OCI-LY7 (cell line): Measurements from ENCODE around the gene EEF1AKMT2. TPM values are rescaled to one million over a fixed set of nuclear protein-coding genes. Genes with fewer than 3 reads are reported as not detected.

ENCODE experiments used
- BruUV-seq: library from RNA; stranded (reverse); fragments of 400-500 nt; replicated peaks from 2 replicates; lab custom pipeline; 2021; lab: Mats Ljungman, UMichigan
- CTCF ChIA-PET: fragments of 300-600 bp; sonication (Branson Sonifier 250); formaldehyde crosslinking; loops from one replicate; lab custom pipeline; 2022; ENCODE audit warnings: antibody characterized with exemption; ENCODE audit not compliant: unreplicated experiment; lab: Charles Lee
- POLR2A ChIA-PET: fragments of 300-600 bp; sonication (Branson Sonifier 250); formaldehyde crosslinking; loops from one replicate; lab custom pipeline; 2022; ENCODE audit warnings: antibody characterized with exemption; lab: Charles Lee
- DNase-seq: peaks from one replicate; pipeline ENCODE4 v3.0.0-alpha.2; 2015; ENCODE audit warnings: low spot score
- H2AFZ ChIP-seq: fragments of 200-600 bp; sonication (generic), shearing (Covaris generic); 2 replicates; pipeline ENCODE4 v1.6.1; 2014; ENCODE audit warnings: mild to moderate bottlenecking, antibody characterized with exemption, low read length, moderate library complexity
- H3K27ac ChIP-seq: fragments of 200-600 bp; sonication (generic); 2 replicates; pipeline ENCODE4 v1.5.1; 2014; ENCODE audit warnings: mixed run types, low read depth, mild to moderate bottlenecking, moderate library complexity, low read length, inconsistent platforms; ENCODE audit not compliant: poor library complexity, severe bottlenecking
- H3K36me3 ChIP-seq: fragments of 200-600 bp; sonication (generic); 2 replicates; pipeline ENCODE4 v1.6.1; 2014; ENCODE audit warnings: mild to moderate bottlenecking, antibody characterized with exemption, low read length, moderate library complexity, mixed read lengths; ENCODE audit not compliant: insufficient read depth
- H3K4me1 ChIP-seq: fragments of 200-600 bp; sonication (generic); 2 replicates; pipeline ENCODE4 v1.5.1; 2014; ENCODE audit warnings: mild to moderate bottlenecking, low read length; ENCODE audit not compliant: insufficient read depth, poor library complexity, severe bottlenecking
- H3K4me2 ChIP-seq: fragments of 200-600 bp; sonication (generic); 2 replicates; pipeline ENCODE4 v1.6.1; 2014; ENCODE audit warnings: mild to moderate bottlenecking, low read length
- H3K4me3 ChIP-seq: fragments of 200-600 bp; sonication (generic); 2 replicates; pipeline ENCODE4 v1.5.1; 2014; ENCODE audit warnings: mild to moderate bottlenecking, low read depth, low read length; ENCODE audit not compliant: poor library complexity, severe bottlenecking
- H3K79me2 ChIP-seq: fragments of 200-600 bp; sonication (generic); 2 replicates; pipeline ENCODE4 v1.6.1; 2016; ENCODE audit warnings: low read depth, mild to moderate bottlenecking, low read length, moderate library complexity, mixed read lengths; ENCODE audit not compliant: insufficient read depth
- H3K9me2 ChIP-seq: fragments of 200-600 bp; sonication (generic); 2 replicates; pipeline ENCODE4 v1.6.1; 2016; ENCODE audit warnings: mild to moderate bottlenecking, low read length, mixed read lengths; ENCODE audit not compliant: insufficient read depth
- H3K9me3 ChIP-seq: fragments of 200-600 bp; sonication (generic); 2 replicates; pipeline ENCODE4 v1.6.1; 2014; ENCODE audit warnings: mild to moderate bottlenecking, mixed run types, low read length, mixed read lengths
- H4K20me1 ChIP-seq: fragments of 200-600 bp; sonication (generic); 2 replicates; pipeline ENCODE4 v1.6.1; 2014; ENCODE audit warnings: mild to moderate bottlenecking, antibody characterized with exemption, low read length, moderate library complexity, mixed read lengths; ENCODE audit not compliant: insufficient read depth
- EZH2phosphoT487 ChIP-seq: fragments of 200-600 bp; sonication (generic); IDR thresholded peaks from 2 replicates; pipeline ENCODE4 v1.6.1; 2018; ENCODE audit warnings: low read depth, borderline replicate concordance, mild to moderate bottlenecking, mixed run types, antibody characterized with exemption, low read length, moderate library complexity, mixed read lengths
- intact Hi-C: fragments of 100-400 bp; cut with micrococcal nuclease; formaldehyde crosslinking; loops from one replicate; pipeline ENCODE4 v1.10.0; 2022; ENCODE audit not compliant: unreplicated experiment
- total RNA-seq, 2 experiments: library from RNA; depleted of rRNA in 1 of 2; stranded (reverse); fragments of >200 nt in 1 of 2; shearing (Covaris generic) in 1 of 2; gene quantifications; 2 replicates each; pipeline ENCODE4 v1.2.3, GENCODE V29; 2014 to 2022
- TF ChIP-seq, protein P1 (sequence below): fragments of 200-600 bp; sonication (generic); conservative IDR thresholded peaks from 2 replicates; pipeline ENCODE4 v1.5.1; 2014; ENCODE audit warnings: mild to moderate bottlenecking, antibody characterized with exemption, low read length, moderate library complexity, mixed read lengths

Gene EEF1AKMT2
- total RNA-seq, 2 experiments from 2014 or later = 32.4 to 37.7 TPM

DNA sequence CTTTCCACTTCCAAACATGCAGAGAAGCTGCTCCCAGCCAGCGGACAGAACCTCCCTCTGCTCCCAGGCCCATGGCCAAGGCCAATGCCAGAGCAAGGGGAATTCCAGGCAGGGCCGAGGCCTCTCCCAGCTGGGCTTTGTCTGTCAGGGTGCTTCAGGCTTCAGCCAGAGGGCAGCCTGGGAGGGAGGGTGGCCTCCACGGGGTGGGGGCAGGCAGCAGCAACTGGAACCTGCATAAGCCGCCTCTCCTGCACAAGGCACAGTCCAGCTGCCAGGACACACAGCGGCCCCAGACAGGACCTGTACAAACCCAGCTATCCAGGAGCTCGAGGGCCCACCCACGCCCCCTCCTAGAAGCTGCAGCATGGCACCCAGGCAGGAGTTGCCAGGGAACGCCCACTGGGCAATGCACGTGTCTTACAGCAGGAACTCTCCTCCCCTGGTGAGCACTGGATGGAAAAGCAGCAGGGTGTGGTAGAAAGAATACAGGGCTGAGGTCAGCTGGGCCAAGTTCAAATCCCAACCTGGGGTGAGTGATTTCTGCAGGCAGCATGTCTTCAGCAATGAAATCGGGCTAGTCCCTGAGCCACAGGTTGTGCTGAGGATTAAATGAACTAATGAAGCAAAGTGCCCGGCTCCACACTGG, 55.1 kb downstream of the EEF1AKMT2 start:
- Histone ChIP-seq H4K20me1 (peaks cover 8% of the 10 kb centered on the region; the same call in 1 of the 2 replicates), H2AFZ (no peak overlapping the region), H3K79me2 (peaks cover 99% of the 10 kb centered on the region), H3K4me3 (no peak overlapping the region), H3K27ac (no peak overlapping the region), H3K36me3 (peaks cover 59% of the 10 kb centered on the region), H3K9me3 (no peaks in the 10 kb centered on the region), H3K4me1 (peaks cover 78% of the 10 kb centered on the region), H3K9me2 (no peaks in the 10 kb centered on the region), H3K4me2 (peak overlapping the region; percentile 90)
- ChIA-PET CTCF (interaction anchor here (0.6 kb wide), 1 partner anchor 195 kb away, joined by 9 read pairs; no protein-coding TSS in a partner anchor), POLR2A (interaction anchor here (0.6 to 1.0 kb wide), 3 partner anchors 18 to 36 kb away, joined by 3 to 7 read pairs (median 3); no protein-coding TSS in a partner anchor)
- intact Hi-C loops = loop anchor here (2.0 kb wide), 1 partner anchor 318 kb away; the partner anchor contains the start of gene OAT
- no TSS peak for BruUV-seq
- no peak for TF ChIP-seq EZH2phosphoT487
- TF ChIP-seq, protein P1, sequence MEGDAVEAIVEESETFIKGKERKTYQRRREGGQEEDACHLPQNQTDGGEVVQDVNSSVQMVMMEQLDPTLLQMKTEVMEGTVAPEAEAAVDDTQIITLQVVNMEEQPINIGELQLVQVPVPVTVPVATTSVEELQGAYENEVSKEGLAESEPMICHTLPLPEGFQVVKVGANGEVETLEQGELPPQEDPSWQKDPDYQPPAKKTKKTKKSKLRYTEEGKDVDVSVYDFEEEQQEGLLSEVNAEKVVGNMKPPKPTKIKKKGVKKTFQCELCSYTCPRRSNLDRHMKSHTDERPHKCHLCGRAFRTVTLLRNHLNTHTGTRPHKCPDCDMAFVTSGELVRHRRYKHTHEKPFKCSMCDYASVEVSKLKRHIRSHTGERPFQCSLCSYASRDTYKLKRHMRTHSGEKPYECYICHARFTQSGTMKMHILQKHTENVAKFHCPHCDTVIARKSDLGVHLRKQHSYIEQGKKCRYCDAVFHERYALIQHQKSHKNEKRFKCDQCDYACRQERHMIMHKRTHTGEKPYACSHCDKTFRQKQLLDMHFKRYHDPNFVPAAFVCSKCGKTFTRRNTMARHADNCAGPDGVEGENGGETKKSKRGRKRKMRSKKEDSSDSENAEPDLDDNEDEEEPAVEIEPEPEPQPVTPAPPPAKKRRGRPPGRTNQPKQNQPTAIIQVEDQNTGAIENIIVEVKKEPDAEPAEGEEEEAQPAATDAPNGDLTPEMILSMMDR = no peak
- no peak for DNase-seq

DNA sequence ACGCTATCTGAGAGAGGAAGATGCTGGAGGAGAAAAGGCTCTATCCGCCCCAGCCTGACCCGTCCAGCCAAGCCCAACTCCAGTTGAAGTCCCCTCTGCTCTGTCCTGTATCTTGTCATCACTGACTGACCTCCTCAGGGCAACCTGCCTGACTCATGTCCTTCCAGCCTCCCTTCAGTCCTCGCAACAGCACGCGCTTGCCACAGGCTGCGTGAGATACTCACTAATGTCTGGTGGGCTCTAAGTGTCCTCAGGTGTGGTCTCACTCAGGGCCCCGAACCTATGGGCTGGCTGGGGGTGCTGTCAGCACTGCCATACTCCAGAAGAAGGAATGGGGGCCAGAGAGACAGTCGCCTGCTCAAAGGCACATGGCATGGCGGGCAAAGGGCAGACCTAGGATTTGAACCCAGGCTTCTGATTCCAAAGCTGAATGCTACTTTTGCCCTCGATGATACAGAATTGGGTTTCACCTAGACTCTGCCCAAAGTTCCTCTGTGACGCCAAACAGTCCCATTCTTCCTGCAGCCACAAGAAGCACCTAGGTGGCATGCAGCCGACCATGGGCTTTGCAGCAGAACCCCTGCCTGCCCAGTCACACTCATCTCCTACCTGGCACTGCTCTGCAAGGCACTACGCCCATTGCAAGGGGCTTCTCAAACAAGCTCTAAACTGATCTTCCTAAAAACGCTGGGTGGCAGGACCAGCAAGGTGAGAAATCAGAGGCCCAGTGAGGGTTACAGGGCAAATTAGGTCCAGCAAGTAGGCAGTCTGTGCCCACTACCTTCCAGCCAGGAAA, 56.0 kb downstream of the EEF1AKMT2 start:
- Histone ChIP-seq H3K79me2 (peaks cover 98% of the 10 kb centered on the region), H3K4me3 (no peak overlapping the region), H3K9me2 (no peaks in the 10 kb centered on the region), H3K9me3 (no peaks in the 10 kb centered on the region), H2AFZ (no peak overlapping the region), H3K4me1 (peaks cover 74% of the 10 kb centered on the region), H4K20me1 (peaks cover 8% of the 10 kb centered on the region; the same call in 1 of the 2 replicates), H3K36me3 (peaks cover 67% of the 10 kb centered on the region), H3K27ac (no peak overlapping the region), H3K4me2 (peak overlapping the region; percentile 90; the same call in 1 of the 2 replicates)
- no peak for DNase-seq
- TF ChIP-seq EZH2phosphoT487 = no peak
- TF ChIP-seq, protein P1 = no peak
- BruUV-seq = no TSS peak
- ChIA-PET POLR2A (interaction anchor here (1.0 kb wide), 1 partner anchor 17 kb away, joined by 3 read pairs; no protein-coding TSS in a partner anchor), CTCF (no interaction called here)
- intact Hi-C loops = loop anchor here (2.0 kb wide), 1 partner anchor 317 kb away; the partner anchor contains the start of gene OAT
